ENCODE data around the gene NPC2. TPM values are rescaled to one million over a fixed set of nuclear protein-coding genes. Genes with fewer than 3 reads are reported as not detected.

The NPC2 gene
- total RNA-seq, 1 donor from 2014 or later: 246 TPM

- Mint-ChIP-seq H3K4me1 (ENCODE audit: unreplicated experiment) (no peaks in the 10 kb centered on the region), H3K27me3 (ENCODE audit: unreplicated experiment) (peaks cover 4% of the 10 kb centered on the region), H3K9me3 (ENCODE audit: unreplicated experiment) (no peaks in the 10 kb centered on the region), H3K4me3 (ENCODE audit: unreplicated experiment) (no peak overlapping the region), H3K27ac (ENCODE audit: unreplicated experiment) (no peak overlapping the region), H3K36me3 (ENCODE audit: low read depth, unreplicated experiment) (peaks cover 11% of the 10 kb centered on the region)
- DNase-seq (ENCODE audit: low spot score): no peak
- TF ChIP-seq CTCF (IDR thresholded peaks at IDR 0.05; ENCODE audit: unreplicated experiment): no peak
These were observed 17.3 kb upstream of the NPC2 start for GRCh38 chr14:74510223-74510931.

- Mint-ChIP-seq H3K4me1 (ENCODE audit: unreplicated experiment) (no peaks in the 10 kb centered on the region), H3K9me3 (ENCODE audit: unreplicated experiment) (no peaks in the 10 kb centered on the region), H3K36me3 (ENCODE audit: low read depth, unreplicated experiment) (peaks cover 11% of the 10 kb centered on the region), H3K4me3 (ENCODE audit: unreplicated experiment) (no peak overlapping the region), H3K27ac (ENCODE audit: unreplicated experiment) (no peak overlapping the region), H3K27me3 (ENCODE audit: unreplicated experiment) (peaks cover 4% of the 10 kb centered on the region)
- DNase-seq (ENCODE audit: low spot score): no peak
- TF ChIP-seq CTCF (IDR thresholded peaks at IDR 0.05; ENCODE audit: unreplicated experiment): no peak
These were observed 16.6 kb upstream of the NPC2 start for GRCh38 chr14:74509587-74510222.

GRCh38 chr14:74508844-74509428, 15.8 kb upstream of the NPC2 start:
- Mint-ChIP-seq H3K4me3 (ENCODE audit: unreplicated experiment) (no peak overlapping the region), H3K9me3 (ENCODE audit: unreplicated experiment) (no peaks in the 10 kb centered on the region), H3K27me3 (ENCODE audit: unreplicated experiment) (peaks cover 4% of the 10 kb centered on the region), H3K27ac (ENCODE audit: unreplicated experiment) (no peak overlapping the region), H3K4me1 (ENCODE audit: unreplicated experiment) (no peaks in the 10 kb centered on the region), H3K36me3 (ENCODE audit: low read depth, unreplicated experiment) (peaks cover 11% of the 10 kb centered on the region)
- TF ChIP-seq CTCF (IDR thresholded peaks at IDR 0.05; ENCODE audit: unreplicated experiment): no peak
- DNase-seq (ENCODE audit: low spot score): no peak

- peak; percentile 20 for TF ChIP-seq CTCF (IDR thresholded peaks at IDR 0.05; ENCODE audit: unreplicated experiment)
- H3K36me3 Mint-ChIP-seq (ENCODE audit: low read depth, unreplicated experiment): peaks cover 11% of the 10 kb centered on the region
- DNase-seq (ENCODE audit: low spot score): peak; percentile 57
These were observed 15.2 kb upstream of the NPC2 start for GRCh38 chr14:74508292-74508731.

GRCh38 chr14:74507840-74508239, 14.7 kb upstream of the NPC2 start:
- Mint-ChIP-seq H3K4me1 (ENCODE audit: unreplicated experiment) (no peaks in the 10 kb centered on the region), H3K9me3 (ENCODE audit: unreplicated experiment) (no peaks in the 10 kb centered on the region), H3K36me3 (ENCODE audit: low read depth, unreplicated experiment) (peaks cover 11% of the 10 kb centered on the region), H3K27me3 (ENCODE audit: unreplicated experiment) (peaks cover 7% of the 10 kb centered on the region), H3K27ac (ENCODE audit: unreplicated experiment) (no peak overlapping the region), H3K4me3 (ENCODE audit: unreplicated experiment) (no peak overlapping the region)
- DNase-seq (ENCODE audit: low spot score): no peak
- TF ChIP-seq CTCF (IDR thresholded peaks at IDR 0.05; ENCODE audit: unreplicated experiment): no peak

More at GRCh38 chr14:74508292-74508731, 15.2 kb upstream of the NPC2 start:
- Mint-ChIP-seq H3K4me3 (ENCODE audit: unreplicated experiment) (no peak overlapping the region), H3K27me3 (ENCODE audit: unreplicated experiment) (peaks cover 7% of the 10 kb centered on the region), H3K9me3 (ENCODE audit: unreplicated experiment) (no peaks in the 10 kb centered on the region), H3K4me1 (ENCODE audit: unreplicated experiment) (no peaks in the 10 kb centered on the region), H3K27ac (ENCODE audit: unreplicated experiment) (no peak overlapping the region)

Data from endothelial cell (in vitro differentiated cells).